SK-N-SH treated with all-trans-retinoic acid at 6 μM for 48 hours (cell line): Measurements from ENCODE around the gene PAEP.

Experiments
- ATAC-seq: fragments of 200-7000 bp; cut with Tn5 transposase; 3 replicates; pipeline ENCODE4 v1.9.1; 2020; ENCODE audit warnings: mild to moderate bottlenecking, moderate library complexity
- ARNTL ChIP-seq: fragments of 450-650 bp; formaldehyde crosslinking; IDR thresholded peaks from 2 replicates; pipeline ENCODE4 v1.5.0; 2020; ENCODE audit warnings: low read depth, mild to moderate bottlenecking, moderate library complexity, borderline replicate concordance
- BACH2 ChIP-seq: fragments of 250-450 bp; sonication (Bioruptor Pico); IDR thresholded peaks from 2 replicates; pipeline ENCODE4 v1.9.0; 2021; ENCODE audit warnings: mild to moderate bottlenecking, borderline replicate concordance
- CREB5 ChIP-seq: fragments of 250-450 bp; sonication (Bioruptor Pico); IDR thresholded peaks from 2 replicates; pipeline ENCODE4 v1.5.1; 2020; ENCODE audit warnings: low read depth, mild to moderate bottlenecking, moderate library complexity
- CSDC2 ChIP-seq: fragments of 250-450 bp; sonication (Bioruptor Pico); IDR thresholded peaks from 2 replicates; pipeline ENCODE4 v1.5.0; 2020; ENCODE audit warnings: mild to moderate bottlenecking, moderate library complexity
- CSRNP3 ChIP-seq: fragments of 250-450 bp; sonication (Bioruptor Pico); IDR thresholded peaks from 2 replicates; pipeline ENCODE4 v1.5.1; 2021; ENCODE audit warnings: mild to moderate bottlenecking, moderate library complexity
- ESRRG ChIP-seq: fragments of 250-450 bp; sonication (Bioruptor Pico); IDR thresholded peaks from 2 replicates; pipeline ENCODE4 v1.6.1; 2021; ENCODE audit warnings: mild to moderate bottlenecking
- GLIS3 ChIP-seq: fragments of 250-450 bp; sonication (Bioruptor Pico); IDR thresholded peaks from 2 replicates; pipeline ENCODE4 v1.5.0; 2020; ENCODE audit warnings: mild to moderate bottlenecking, moderate library complexity
- ISL1 ChIP-seq: fragments of 250-450 bp; sonication (Bioruptor Pico); IDR thresholded peaks from 2 replicates; pipeline ENCODE4 v2.1.2; 2022; ENCODE audit warnings: mild to moderate bottlenecking, moderate library complexity
- OSR1 ChIP-seq: fragments of 250-450 bp; sonication (Bioruptor Pico); IDR thresholded peaks from 2 replicates; pipeline ENCODE4 v1.8.0; 2022; ENCODE audit warnings: moderate library complexity, mild to moderate bottlenecking, inconsistent platforms
- PATZ1 ChIP-seq: fragments of 250-450 bp; sonication (Bioruptor Pico); IDR thresholded peaks from 2 replicates; pipeline ENCODE4 v1.8.0; 2020; ENCODE audit warnings: mild to moderate bottlenecking, moderate library complexity, borderline replicate concordance
- POU6F1 ChIP-seq: fragments of 250-450 bp; sonication (Bioruptor Pico); IDR thresholded peaks from 2 replicates; pipeline ENCODE4 v1.8.0; 2021; ENCODE audit warnings: low read depth, mild to moderate bottlenecking, moderate library complexity, borderline replicate concordance
- RARB ChIP-seq: fragments of 250-450 bp; sonication (Bioruptor Pico); IDR thresholded peaks from 2 replicates; pipeline ENCODE4 v1.8.0; 2021; ENCODE audit warnings: mild to moderate bottlenecking, moderate library complexity
- SNAI2 ChIP-seq: fragments of 250-450 bp; sonication (Bioruptor Pico); IDR thresholded peaks from 2 replicates; pipeline ENCODE4 v1.5.0; 2020; ENCODE audit warnings: mild to moderate bottlenecking, moderate library complexity
- TCF4 ChIP-seq: fragments of 250-450 bp; sonication (Bioruptor Pico); IDR thresholded peaks from 2 replicates; pipeline ENCODE4 v1.8.0; 2021; ENCODE audit warnings: mild to moderate bottlenecking, moderate library complexity, borderline replicate concordance
- TOX ChIP-seq: fragments of 250-450 bp; sonication (Bioruptor Pico); IDR thresholded peaks from 2 replicates; pipeline ENCODE4 v1.8.0; 2021; ENCODE audit warnings: mild to moderate bottlenecking, moderate library complexity, borderline replicate concordance
- TSHZ2 ChIP-seq: fragments of 250-450 bp; sonication (Bioruptor Pico); IDR thresholded peaks from 2 replicates; pipeline ENCODE4 v1.5.0; 2020; ENCODE audit warnings: mild to moderate bottlenecking, moderate library complexity
- ZC3H10 ChIP-seq: fragments of 250-450 bp; sonication (Bioruptor Pico); IDR thresholded peaks from 2 replicates; pipeline ENCODE4 v1.5.1; 2021; ENCODE audit warnings: mild to moderate bottlenecking, moderate library complexity
- ZFP3 ChIP-seq: fragments of 250-450 bp; sonication (Bioruptor Pico); IDR thresholded peaks from 2 replicates; pipeline ENCODE4 v1.5.0; 2020; ENCODE audit warnings: mild to moderate bottlenecking, moderate library complexity
- ZFP30 ChIP-seq: fragments of 450-650 bp; formaldehyde crosslinking; IDR thresholded peaks from 2 replicates; pipeline ENCODE4 v1.5.0; 2022; ENCODE audit warnings: mild to moderate bottlenecking, moderate library complexity
- ZNF565 ChIP-seq: fragments of 450-650 bp; formaldehyde crosslinking; conservative IDR thresholded peaks from 2 replicates; pipeline ENCODE4 v1.5.0; 2020; ENCODE audit warnings: low read depth, mild to moderate bottlenecking, moderate library complexity
- ZNF70 ChIP-seq: fragments of 450-650 bp; formaldehyde crosslinking; IDR thresholded peaks from 2 replicates; pipeline ENCODE4 v1.5.0; 2020; ENCODE audit warnings: mild to moderate bottlenecking, moderate library complexity
- ZNF8 ChIP-seq: fragments of 450-650 bp; formaldehyde crosslinking; IDR thresholded peaks from 2 replicates; pipeline ENCODE4 v1.5.0; 2020; ENCODE audit warnings: mild to moderate bottlenecking, moderate library complexity

Gene PAEP

GRCh38 chr9:135555910-135556309 lies 5.6 kb upstream of the PAEP start:
- TF ChIP-seq ZFP3 (CRISPR knock-in tag) (no peak), CSDC2 (no peak), PATZ1 (CRISPR knock-in tag) (no peak), RARB (CRISPR knock-in tag) (no peak), ZC3H10 (no peak), ESRRG (no peak), TOX (CRISPR knock-in tag) (no peak), ZFP30 (no peak), TCF4 (CRISPR knock-in tag) (no peak), SNAI2 (no peak), ZNF70 (no peak), CREB5 (CRISPR knock-in tag) (no peak), OSR1 (CRISPR knock-in tag) (no peak), ARNTL (no peak), GLIS3 (CRISPR knock-in tag) (no peak), BACH2 (no peak), ZNF565 (CRISPR knock-in tag) (no peak), TSHZ2 (CRISPR knock-in tag) (no peak)
- no peak for ATAC-seq

GRCh38 chr9:135559606-135560005 lies 1.9 kb upstream of the PAEP start:
- ATAC-seq, result no peak
- TF ChIP-seq ISL1 (CRISPR knock-in tag) (no peak), CSDC2 (no peak), ZNF565 (CRISPR knock-in tag) (no peak), BACH2 (no peak), CREB5 (CRISPR knock-in tag) (no peak), PATZ1 (CRISPR knock-in tag) (no peak), ARNTL (no peak), CSRNP3 (CRISPR knock-in tag) (no peak), SNAI2 (no peak), RARB (CRISPR knock-in tag) (no peak), ZC3H10 (no peak), ESRRG (no peak), TOX (CRISPR knock-in tag) (no peak)
- TF ChIP-seq, all 23 proteins: peak for 0

GRCh38 chr9:135562235-135562745 lies 734 bp downstream of the PAEP start:
- ATAC-seq, result no peak
- no peak for TF ChIP-seq ZFP3 (CRISPR knock-in tag)
- TF ChIP-seq RARB (CRISPR knock-in tag), result no peak
- no peak for TF ChIP-seq TOX (CRISPR knock-in tag)
- TF ChIP-seq GLIS3 (CRISPR knock-in tag), result no peak
- TF ChIP-seq POU6F1 (CRISPR knock-in tag), result no peak
- TF ChIP-seq CREB5 (CRISPR knock-in tag), result no peak
- TF ChIP-seq ESRRG, result no peak
- TF ChIP-seq BACH2, result no peak
- no peak for TF ChIP-seq ZNF565 (CRISPR knock-in tag)
- no peak for TF ChIP-seq ISL1 (CRISPR knock-in tag)
- no peak for TF ChIP-seq ZC3H10
- TF ChIP-seq CSDC2, result no peak
- no peak for TF ChIP-seq ZNF8
- no peak for TF ChIP-seq OSR1 (CRISPR knock-in tag)
- TF ChIP-seq ZNF70, result no peak
